WTC11 (cell line): ENCODE results near the gene TMPRSS11F. TPM values are rescaled to one million over a fixed set of nuclear protein-coding genes. Genes with fewer than 3 reads are reported as not detected.
A peak's percentile ranks its signal among the peaks of the same experiment; 100 is the strongest.

Experiments
- ATAC-seq: fragments of 200-7000 bp; cut with Tn5 transposase; 2 replicates; pipeline ENCODE4 v1.10.0; 2021; ENCODE audit warnings: mild to moderate bottlenecking, moderate library complexity
- CTCF ChIA-PET: fragments of 300-600 bp; sonication (Branson Sonifier 250); formaldehyde crosslinking; loops from one replicate; lab custom pipeline; 2021; ENCODE audit warnings: antibody characterized with exemption; lab: Charles Lee
- POLR2A ChIA-PET: fragments of 350-600 bp; sonication (Branson Sonifier 250); formaldehyde crosslinking; loops from one replicate; lab custom pipeline; 2021; ENCODE audit warnings: antibody characterized with exemption; lab: Charles Lee
- DNase-seq: peaks from one replicate; pipeline ENCODE4 v3.0.0; 2021; ENCODE audit warnings: low spot score
- H3K27ac Mint-ChIP-seq: 2 replicates; pipeline ENCODE4 v1.8.0; 2021; ENCODE audit warnings: mixed read lengths
- H3K27me3 Mint-ChIP-seq: 2 replicates; pipeline ENCODE4 v1.8.0; 2021; ENCODE audit warnings: low read depth, mild to moderate bottlenecking, moderate library complexity, mixed read lengths
- H3K36me3 Mint-ChIP-seq: 2 replicates; pipeline ENCODE4 v1.8.0; 2021; ENCODE audit warnings: mixed read lengths
- H3K4me1 Mint-ChIP-seq: 2 replicates; pipeline ENCODE4 v1.8.0; 2022; ENCODE audit warnings: mixed read lengths
- H3K4me3 Mint-ChIP-seq: 2 replicates; pipeline ENCODE4 v1.8.0; 2021; ENCODE audit warnings: mild to moderate bottlenecking, moderate library complexity, mixed read lengths
- H3K9me3 Mint-ChIP-seq: 2 replicates; pipeline ENCODE4 v1.8.0; 2021; ENCODE audit warnings: mixed read lengths
- AFF4 ChIP-seq: sonication (generic); formaldehyde crosslinking; IDR thresholded peaks from 2 replicates; pipeline ENCODE4 v1.8.1; 2023; ENCODE audit warnings: mild to moderate bottlenecking, missing genetic modification reagents, borderline replicate concordance
- ARID4B ChIP-seq: sonication (generic); formaldehyde crosslinking; IDR thresholded peaks from 2 replicates; pipeline ENCODE4 v1.8.0; 2023; ENCODE audit warnings: missing genetic modification reagents, mild to moderate bottlenecking, borderline replicate concordance
- CTCF ChIP-seq: fragments of 200-600 bp; IDR thresholded peaks from 2 replicates; pipeline ENCODE4 v1.8.0; 2022; ENCODE audit warnings: antibody characterized with exemption
- E2F5 ChIP-seq: sonication (generic); formaldehyde crosslinking; IDR thresholded peaks from 2 replicates; pipeline ENCODE4 v1.8.1; 2022; ENCODE audit warnings: mild to moderate bottlenecking, moderate library complexity, missing genetic modification reagents
- ESRRA ChIP-seq: sonication (generic); formaldehyde crosslinking; IDR thresholded peaks from 2 replicates; pipeline ENCODE4 v1.8.1; 2022; ENCODE audit warnings: mild to moderate bottlenecking, missing genetic modification reagents, borderline replicate concordance
- GABPB1 ChIP-seq: sonication (generic); formaldehyde crosslinking; IDR thresholded peaks from 2 replicates; pipeline ENCODE4 v1.8.1; 2023; ENCODE audit warnings: mild to moderate bottlenecking, missing genetic modification reagents
- GRHL2 ChIP-seq: fragments of 250-450 bp; sonication (Bioruptor Pico); IDR thresholded peaks from 2 replicates; pipeline ENCODE4 v1.8.0; 2022; ENCODE audit warnings: mild to moderate bottlenecking, moderate library complexity; ENCODE audit not compliant: insufficient replicate concordance, severe bottlenecking
- IRF1 ChIP-seq: sonication (generic); formaldehyde crosslinking; IDR thresholded peaks from 2 replicates; pipeline ENCODE4 v1.8.0; 2023; ENCODE audit warnings: missing genetic modification reagents
- JAZF1 ChIP-seq: fragments of 250-450 bp; sonication (Bioruptor Pico); IDR thresholded peaks from 2 replicates; pipeline ENCODE4 v1.9.0; 2021; ENCODE audit warnings: moderate library complexity, mild to moderate bottlenecking, inconsistent platforms
- KAT7 ChIP-seq: sonication (generic); formaldehyde crosslinking; IDR thresholded peaks from 2 replicates; pipeline ENCODE4 v1.8.1; 2023; ENCODE audit warnings: missing genetic modification reagents, mild to moderate bottlenecking, borderline replicate concordance
- MYBL2 ChIP-seq: sonication (generic); formaldehyde crosslinking; IDR thresholded peaks from 2 replicates; pipeline ENCODE4 v1.8.1; 2023; ENCODE audit warnings: mild to moderate bottlenecking, moderate library complexity, missing genetic modification reagents
- NR2C2 ChIP-seq: sonication (generic); formaldehyde crosslinking; IDR thresholded peaks from 2 replicates; pipeline ENCODE4 v1.8.0; 2022; ENCODE audit warnings: mild to moderate bottlenecking, missing genetic modification reagents
- PREB ChIP-seq: sonication (generic); formaldehyde crosslinking; IDR thresholded peaks from 2 replicates; pipeline ENCODE4 v1.8.1; 2022; ENCODE audit warnings: mild to moderate bottlenecking, missing genetic modification reagents, moderate library complexity, borderline replicate concordance
- RELA ChIP-seq: sonication (generic); formaldehyde crosslinking; IDR thresholded peaks from 2 replicates; pipeline ENCODE4 v1.8.1; 2022; ENCODE audit warnings: missing genetic modification reagents, mild to moderate bottlenecking, borderline replicate concordance
- TCF7 ChIP-seq: sonication (generic); formaldehyde crosslinking; IDR thresholded peaks from 2 replicates; pipeline ENCODE4 v1.8.0; 2022; ENCODE audit warnings: mild to moderate bottlenecking, low read depth, missing genetic modification reagents, moderate library complexity
- TP53 ChIP-seq: sonication (generic); formaldehyde crosslinking; IDR thresholded peaks from 2 replicates; pipeline ENCODE4 v1.8.1; 2023; ENCODE audit warnings: mild to moderate bottlenecking, missing genetic modification reagents
- ZNF138 ChIP-seq: sonication (generic); formaldehyde crosslinking; conservative IDR thresholded peaks from 2 replicates; pipeline ENCODE4 v1.8.1; 2022; ENCODE audit warnings: mild to moderate bottlenecking, moderate library complexity, missing genetic modification reagents
- ZSCAN18 ChIP-seq: fragments of 250-450 bp; sonication (Bioruptor Pico); IDR thresholded peaks from 2 replicates; pipeline ENCODE4 v2.1.2; 2022; ENCODE audit warnings: mild to moderate bottlenecking, moderate library complexity
- total RNA-seq: library from RNA; stranded (reverse); gene quantifications from 3 replicates; pipeline ENCODE4 v1.2.3, GENCODE V29; 2021

Gene TMPRSS11F
- total RNA-seq, 1 experiment from 2014 or later, result not detected

- Mint-ChIP-seq H3K36me3 (no peaks in the 10 kb centered on the region), H3K9me3 (no peaks in the 10 kb centered on the region), H3K4me3 (no peak overlapping the region), H3K27ac (no peak overlapping the region), H3K4me1 (peaks cover 28% of the 10 kb centered on the region), H3K27me3 (no peaks in the 10 kb centered on the region)
- CTCF ChIA-PET, result no interaction called here
- no peak for TF ChIP-seq IRF1 (CRISPR knock-in tag)
- no peak for TF ChIP-seq ZSCAN18 (CRISPR knock-in tag)
- no peak for TF ChIP-seq PREB (CRISPR knock-in tag)
- no peak for TF ChIP-seq TCF7
- no peak for TF ChIP-seq JAZF1 (CRISPR knock-in tag)
- no peak for TF ChIP-seq NR2C2 (CRISPR knock-in tag)
- no peak for TF ChIP-seq GABPB1
- TF ChIP-seq GRHL2 (CRISPR knock-in tag), result no peak
- no peak for TF ChIP-seq KAT7 (CRISPR knock-in tag)
- no peak for TF ChIP-seq CTCF
- TF ChIP-seq ESRRA (CRISPR knock-in tag), result no peak
- TF ChIP-seq TP53 (CRISPR knock-in tag), result no peak
- no peak for TF ChIP-seq MYBL2 (CRISPR knock-in tag)
- no peak for TF ChIP-seq RELA (CRISPR knock-in tag)
- TF ChIP-seq ZNF138 (CRISPR knock-in tag), result no peak
- DNase-seq, result no peak
- POLR2A ChIA-PET, result no interaction called here
- ATAC-seq, result no peak
Observed at GRCh38 chr4:68077301-68077700, 52.4 kb downstream of the TMPRSS11F start.

- peak; percentile 72 for ATAC-seq
- H3K4me1 Mint-ChIP-seq, result peaks cover 30% of the 10 kb centered on the region
- H3K27ac Mint-ChIP-seq, result no peak overlapping the region
- no peaks in the 10 kb centered on the region for H3K36me3 Mint-ChIP-seq
- DNase-seq, result no peak
- ChIA-PET CTCF (interaction anchor here (0.6 to 2.0 kb wide), 6 partner anchors 13 to 905 kb away, joined by 3 to 5 read pairs (median 4); no protein-coding TSS in a partner anchor), POLR2A (no interaction called here)
- H3K27me3 Mint-ChIP-seq, result no peaks in the 10 kb centered on the region
- H3K9me3 Mint-ChIP-seq, result no peaks in the 10 kb centered on the region
- H3K4me3 Mint-ChIP-seq, result no peak overlapping the region
- TF ChIP-seq AFF4 (CRISPR knock-in tag), result no peak
- no peak for TF ChIP-seq GRHL2 (CRISPR knock-in tag)
- no peak for TF ChIP-seq ESRRA (CRISPR knock-in tag)
- no peak for TF ChIP-seq GABPB1
- no peak for TF ChIP-seq ARID4B (CRISPR knock-in tag)
- no peak for TF ChIP-seq E2F5 (CRISPR knock-in tag)
Observed at GRCh38 chr4:68076194-68076593, 53.5 kb downstream of the TMPRSS11F start.
